WTC11 (cell line): Measurements from ENCODE around the gene ZNF229. TPM values are rescaled to one million over a fixed set of nuclear protein-coding genes. Genes with fewer than 3 reads are reported as not detected.
A peak's percentile ranks its signal among the peaks of the same experiment; 100 is the strongest.
"Not testable (repeated sequence)": the region's sequence is repeated elsewhere in the genome, so short reads cannot be mapped to it uniquely, and the experiment has no call there.

Source experiments
- ATAC-seq: fragments of 200-7000 bp; cut with Tn5 transposase; 2 replicates; pipeline ENCODE4 v1.10.0; 2021; ENCODE audit warnings: mild to moderate bottlenecking, moderate library complexity
- CTCF ChIA-PET: fragments of 300-600 bp; sonication (Branson Sonifier 250); formaldehyde crosslinking; loops from one replicate; lab custom pipeline; 2021; ENCODE audit warnings: antibody characterized with exemption; lab: Charles Lee
- POLR2A ChIA-PET: fragments of 350-600 bp; sonication (Branson Sonifier 250); formaldehyde crosslinking; loops from one replicate; lab custom pipeline; 2021; ENCODE audit warnings: antibody characterized with exemption; lab: Charles Lee
- DNase-seq: peaks from one replicate; pipeline ENCODE4 v3.0.0; 2021; ENCODE audit warnings: low spot score
- H3K27ac Mint-ChIP-seq: 2 replicates; pipeline ENCODE4 v1.8.0; 2021; ENCODE audit warnings: mixed read lengths
- H3K27me3 Mint-ChIP-seq: 2 replicates; pipeline ENCODE4 v1.8.0; 2021; ENCODE audit warnings: low read depth, mild to moderate bottlenecking, moderate library complexity, mixed read lengths
- H3K36me3 Mint-ChIP-seq: 2 replicates; pipeline ENCODE4 v1.8.0; 2021; ENCODE audit warnings: mixed read lengths
- H3K4me1 Mint-ChIP-seq: 2 replicates; pipeline ENCODE4 v1.8.0; 2022; ENCODE audit warnings: mixed read lengths
- H3K4me3 Mint-ChIP-seq: 2 replicates; pipeline ENCODE4 v1.8.0; 2021; ENCODE audit warnings: mild to moderate bottlenecking, moderate library complexity, mixed read lengths
- H3K9me3 Mint-ChIP-seq: 2 replicates; pipeline ENCODE4 v1.8.0; 2021; ENCODE audit warnings: mixed read lengths
- ATF2 ChIP-seq: sonication (generic); formaldehyde crosslinking; IDR thresholded peaks from 2 replicates; pipeline ENCODE4 v1.8.1; 2022; ENCODE audit warnings: low read depth, missing genetic modification reagents, borderline replicate concordance
- CTCF ChIP-seq: fragments of 200-600 bp; IDR thresholded peaks from 2 replicates; pipeline ENCODE4 v1.8.0; 2022; ENCODE audit warnings: antibody characterized with exemption
- ELF4 ChIP-seq: sonication (generic); formaldehyde crosslinking; IDR thresholded peaks from 2 replicates; pipeline ENCODE4 v1.8.1; 2022; ENCODE audit warnings: low read depth, mild to moderate bottlenecking, moderate library complexity, missing genetic modification reagents
- EMX1 ChIP-seq: fragments of 250-450 bp; sonication (Bioruptor Pico); IDR thresholded peaks from 2 replicates; pipeline ENCODE4 v1.8.0; 2021; ENCODE audit warnings: mild to moderate bottlenecking
- ETV6 ChIP-seq: sonication (generic); formaldehyde crosslinking; IDR thresholded peaks from 2 replicates; pipeline ENCODE4 v1.8.1; 2022; ENCODE audit warnings: mild to moderate bottlenecking, missing genetic modification reagents
- FOXK1 ChIP-seq: sonication (generic); formaldehyde crosslinking; IDR thresholded peaks from 2 replicates; pipeline ENCODE4 v1.8.0; 2022; ENCODE audit warnings: mild to moderate bottlenecking, moderate library complexity, missing genetic modification reagents
- FOXP1 ChIP-seq: sonication (generic); formaldehyde crosslinking; IDR thresholded peaks from 2 replicates; pipeline ENCODE4 v1.8.0; 2022; ENCODE audit warnings: missing genetic modification reagents, mild to moderate bottlenecking, moderate library complexity, borderline replicate concordance
- MLX ChIP-seq: sonication (generic); formaldehyde crosslinking; IDR thresholded peaks from 2 replicates; pipeline ENCODE4 v1.8.1; 2023; ENCODE audit warnings: mild to moderate bottlenecking, missing genetic modification reagents, moderate library complexity
- MXD4 ChIP-seq: fragments of 250-450 bp; sonication (Bioruptor Pico); IDR thresholded peaks from 2 replicates; pipeline ENCODE4 v1.8.0; 2021; ENCODE audit warnings: mild to moderate bottlenecking, moderate library complexity, borderline replicate concordance
- RORB ChIP-seq: fragments of 250-450 bp; sonication (Bioruptor Pico); IDR thresholded peaks from 2 replicates; pipeline ENCODE4 v1.9.0; 2021; ENCODE audit warnings: mild to moderate bottlenecking
- ZNF121 ChIP-seq: sonication (generic); formaldehyde crosslinking; IDR thresholded peaks from 2 replicates; pipeline ENCODE4 v1.8.0; 2023; ENCODE audit warnings: missing genetic modification reagents
- ZNF416 ChIP-seq: fragments of 250-450 bp; sonication (Bioruptor Pico); IDR thresholded peaks from 2 replicates; pipeline ENCODE4 v1.9.0; 2021; ENCODE audit warnings: mild to moderate bottlenecking, inconsistent platforms
- total RNA-seq: library from RNA; stranded (reverse); gene quantifications from 3 replicates; pipeline ENCODE4 v1.2.3, GENCODE V29; 2021
- TF ChIP-seq, protein P1 (sequence below): sonication (generic); formaldehyde crosslinking; IDR thresholded peaks from 2 replicates; pipeline ENCODE4 v1.8.0; 2023; ENCODE audit warnings: missing genetic modification reagents
- TF ChIP-seq, protein P2 (sequence below): sonication (generic); formaldehyde crosslinking; IDR thresholded peaks from 2 replicates; pipeline ENCODE4 v1.8.0; 2022; ENCODE audit warnings: mild to moderate bottlenecking, missing genetic modification reagents

Gene ZNF229
- total RNA-seq, 1 experiment from 2014 or later: 2.4 TPM

GRCh38 chr19:44430956-44431355, 17.3 kb downstream of the ZNF229 start:
- CTCF ChIA-PET: no interaction called here
- Mint-ChIP-seq H3K27me3 (peaks cover 12% of the 10 kb centered on the region), H3K9me3 (peaks cover 90% of the 10 kb centered on the region), H3K4me3 (no peak overlapping the region)
- ATAC-seq (no peak), DNase-seq (no peak)
- TF ChIP-seq EMX1 (CRISPR knock-in tag) (no peak), ATF2 (no peak), ZNF416 (no peak), FOXP1 (no peak), CTCF (no peak), RORB (CRISPR knock-in tag) (no peak), MXD4 (CRISPR knock-in tag) (no peak), ZNF121 (no peak), ETV6 (CRISPR knock-in tag) (no peak), MLX (CRISPR knock-in tag) (no peak)
- TF ChIP-seq, protein P1, sequence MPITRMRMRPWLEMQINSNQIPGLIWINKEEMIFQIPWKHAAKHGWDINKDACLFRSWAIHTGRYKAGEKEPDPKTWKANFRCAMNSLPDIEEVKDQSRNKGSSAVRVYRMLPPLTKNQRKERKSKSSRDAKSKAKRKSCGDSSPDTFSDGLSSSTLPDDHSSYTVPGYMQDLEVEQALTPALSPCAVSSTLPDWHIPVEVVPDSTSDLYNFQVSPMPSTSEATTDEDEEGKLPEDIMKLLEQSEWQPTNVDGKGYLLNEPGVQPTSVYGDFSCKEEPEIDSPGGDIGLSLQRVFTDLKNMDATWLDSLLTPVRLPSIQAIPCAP (CRISPR knock-in tag): no peak
- TF ChIP-seq, all 79 proteins: peak for 0
- Mint-ChIP-seq H3K4me1 (no peaks in the 10 kb centered on the region), H3K36me3 (peaks cover 85% of the 10 kb centered on the region), H3K27ac (no peak overlapping the region)
- POLR2A ChIA-PET: no interaction called here

- peaks cover 43% of the 10 kb centered on the region for H3K9me3 Mint-ChIP-seq
- H3K27me3 Mint-ChIP-seq: peaks cover 30% of the 10 kb centered on the region
- H3K27ac Mint-ChIP-seq, DNase-seq, H3K4me1 Mint-ChIP-seq, ATAC-seq, H3K4me3 Mint-ChIP-seq, POLR2A ChIA-PET, CTCF ChIA-PET: not testable (repeated sequence)
- H3K36me3 Mint-ChIP-seq: peaks cover 51% of the 10 kb centered on the region
Measured at GRCh38 chr19:44415553-44415952, 32.7 kb downstream of the ZNF229 start.

DNA sequence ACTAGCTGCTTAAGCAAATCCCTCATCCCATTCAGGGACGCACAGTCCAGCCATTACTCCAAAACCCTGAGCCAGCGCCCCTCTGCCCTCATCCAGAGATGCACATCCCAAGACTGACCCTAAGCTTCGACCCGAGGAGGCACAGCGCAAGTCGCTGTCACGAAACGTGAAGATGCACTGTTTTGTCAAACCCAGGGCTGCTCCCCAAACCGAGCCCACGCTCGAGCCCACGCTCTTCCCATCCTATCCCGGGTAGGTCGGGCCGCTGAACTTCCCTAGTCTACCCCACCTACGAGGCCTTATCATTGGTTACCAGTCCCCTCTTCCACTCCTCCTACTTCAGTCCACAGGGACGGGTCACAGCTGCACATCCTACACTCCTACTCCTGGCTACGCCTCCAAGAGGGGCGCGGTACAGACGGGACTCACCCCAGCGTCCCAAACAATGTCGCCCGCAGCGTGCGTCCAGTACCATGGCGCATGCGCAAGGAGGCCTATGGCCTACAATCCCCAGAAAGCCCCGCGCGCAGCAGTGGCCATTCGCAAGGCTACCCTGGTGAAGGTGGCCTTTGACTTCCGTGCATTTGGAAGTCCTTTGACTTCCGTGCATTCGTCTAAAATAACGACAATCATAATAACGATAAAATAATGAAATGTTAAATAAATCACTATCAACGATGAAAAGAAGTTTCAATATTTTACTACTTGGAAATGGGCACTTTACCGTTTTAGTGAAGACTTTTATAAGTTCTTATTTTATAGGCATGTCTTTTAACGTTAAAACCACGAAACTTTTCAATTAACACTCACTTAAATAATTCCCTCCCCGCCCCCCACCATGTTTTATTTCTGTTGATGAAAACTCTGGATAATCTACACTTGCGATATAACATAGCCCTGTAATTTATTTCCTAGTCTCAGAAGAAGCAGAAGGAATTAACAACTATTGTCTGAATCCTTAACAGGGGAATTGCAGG, 46.8 kb downstream of the ZNF229 start, which contains the start of gene ZNF285:
ZNF285 (minus strand) TSS at position 470 of the 977 bp plus-strand sequence. CDS start 4,395 bp downstream, outside the sequence.
- Mint-ChIP-seq H3K9me3 (peaks cover 67% of the 10 kb centered on the region), H3K4me3 (peak within 1 kb of the TSS; percentile 90), H3K27me3 (peaks cover 21% of the 10 kb centered on the region), H3K4me1 (no peaks in the 10 kb centered on the region), H3K27ac (peak within 1 kb of the TSS; percentile 52; the same call in 1 of the 2 replicates), H3K36me3 (peaks cover 43% of the 10 kb centered on the region)
- TF ChIP-seq FOXK1 (CRISPR knock-in tag): 0 out of 2 replicates have a peak, but pooled peaks have one; percentile 38
- TF ChIP-seq, protein P2, sequence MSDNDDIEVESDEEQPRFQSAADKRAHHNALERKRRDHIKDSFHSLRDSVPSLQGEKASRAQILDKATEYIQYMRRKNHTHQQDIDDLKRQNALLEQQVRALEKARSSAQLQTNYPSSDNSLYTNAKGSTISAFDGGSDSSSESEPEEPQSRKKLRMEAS (CRISPR knock-in tag): peak; percentile 30; the same call in 1 of the 2 replicates
- no peak for TF ChIP-seq ELF4
- CTCF ChIA-PET: no interaction called here
- peak; percentile 100 for ATAC-seq
- POLR2A ChIA-PET: no interaction called here
- peak; percentile 93 for DNase-seq

- Mint-ChIP-seq H3K36me3 (peaks cover 79% of the 10 kb centered on the region), H3K9me3 (peaks cover 84% of the 10 kb centered on the region), H3K27me3 (peaks cover 16% of the 10 kb centered on the region)
- H3K27ac Mint-ChIP-seq, H3K4me1 Mint-ChIP-seq, CTCF ChIA-PET, POLR2A ChIA-PET, H3K4me3 Mint-ChIP-seq, DNase-seq, ATAC-seq: not testable (repeated sequence)
Measured at GRCh38 chr19:44389268-44389667, 59.0 kb downstream of the ZNF229 start.

Other genes with a start within 250 kb of the ZNF229 start
- 17.8 to 18.7 TPM (median 18.5 TPM) in 3 replicates for gene ZNF227, start 235.9 kb downstream of the ZNF229 start, total RNA-seq
- 1.3 to 2.4 TPM (median 1.9 TPM) in 3 replicates for gene ZNF233, start 188.6 kb downstream of the ZNF229 start, total RNA-seq
- gene ZNF235, start 143.4 kb downstream of the ZNF229 start, total RNA-seq: 3.9 to 5.2 TPM (median 4.5 TPM) in 3 replicates
- 2.0 to 2.5 TPM (median 2.5 TPM) in 3 replicates for gene ZNF112, start 91.8 kb downstream of the ZNF229 start, total RNA-seq
- gene ZNF285, start 46.9 kb downstream of the ZNF229 start, total RNA-seq: 1.6 to 3.9 TPM (median 2.6 TPM) in 3 replicates
- gene ZNF180, start 52.0 kb upstream of the ZNF229 start, total RNA-seq: 7.5 to 9.3 TPM (median 8.9 TPM) in 3 replicates
- gene CEACAM20, start 81.2 kb upstream of the ZNF229 start, total RNA-seq: not detected in 3 replicates
- not detected in 3 replicates for gene IGSF23, start 165.1 kb upstream of the ZNF229 start, total RNA-seq
- gene PVR, start 195.4 kb upstream of the ZNF229 start, total RNA-seq: 13.7 to 15.9 TPM (median 15.0 TPM) in 3 replicates
- 1.9 to 2.9 TPM (median 2.3 TPM) in 3 replicates for gene CEACAM19, start 223.0 kb upstream of the ZNF229 start, total RNA-seq